NCI-H2171 (cell line): ENCODE measurements around the gene MRS2.
"Not testable (repeated sequence)": the region's sequence is repeated elsewhere in the genome, so short reads cannot be mapped to it uniquely, and the experiment has no call there.

Experiments used
- DNase-seq: peaks from one replicate; lab custom pipeline; 2025; lab: John Stamatoyannopoulos, UW

MRS2 gene

GRCh38 chr6:24402697-24403500 is at the start of gene MRS2:
MRS2 (plus strand) TSS chr6:24402936; CDS start chr6:24403047, 111 bp downstream.
- DNase-seq: peak; percentile 72

GRCh38 chr6:24353861-24354260 is 48.9 kb upstream of the MRS2 start:
- no peak for DNase-seq

- DNase-seq: no peak
These were observed 47.3 kb upstream of the MRS2 start for GRCh38 chr6:24355393-24355792.

GRCh38 chr6:24356310-24356973 is 46.3 kb upstream of the MRS2 start:
- no peak for DNase-seq

- DNase-seq: no peak
These were observed 45.2 kb upstream of the MRS2 start, which contains the start of gene DCDC2 for GRCh38 chr6:24357336-24358218. DCDC2 (minus strand) TSS chr6:24358059; CDS start chr6:24357750, 309 bp downstream.

GRCh38 chr6:24358219-24358821 is 44.4 kb upstream of the MRS2 start:
- DNase-seq: no peak

- peak; percentile 94 for DNase-seq
These were observed 42.9 kb upstream of the MRS2 start for GRCh38 chr6:24359640-24360454.

GRCh38 chr6:24362363-24362762 is 40.4 kb upstream of the MRS2 start:
- not testable (repeated sequence) for DNase-seq

- not testable (repeated sequence) for DNase-seq
These were observed 37.6 kb upstream of the MRS2 start for GRCh38 chr6:24365103-24365633.

GRCh38 chr6:24374612-24375011 is 28.1 kb upstream of the MRS2 start:
- DNase-seq: no peak

GRCh38 chr6:24376871-24377270 is 25.9 kb upstream of the MRS2 start:
- DNase-seq: peak; percentile 46

GRCh38 chr6:24378473-24379097 is 24.2 kb upstream of the MRS2 start:
- no peak for DNase-seq

GRCh38 chr6:24381476-24382219 is 21.1 kb upstream of the MRS2 start:
- DNase-seq: no peak

GRCh38 chr6:24382220-24382540 is 20.6 kb upstream of the MRS2 start:
- no peak for DNase-seq

GRCh38 chr6:24382891-24383494 is 19.7 kb upstream of the MRS2 start:
- not testable (repeated sequence) for DNase-seq

GRCh38 chr6:24384369-24385130 is 18.2 kb upstream of the MRS2 start:
- not testable (repeated sequence) for DNase-seq

- no peak for DNase-seq
These were observed 17.0 kb upstream of the MRS2 start for GRCh38 chr6:24385536-24386269.

- no peak for DNase-seq
These were observed 14.9 kb upstream of the MRS2 start for GRCh38 chr6:24387818-24388217.
